Suprapubic skin (tissue), 3 donors: ENCODE results near the gene ABCF2.

Experiments used
- EP300 ChIP-seq: sonication (generic); formaldehyde crosslinking; IDR thresholded peaks from one replicate; pipeline ENCODE4 v1.6.1; 2017; ENCODE audit warnings: antibody characterized with exemption
- POLR2A ChIP-seq, 2 donors: fragments of 450-650 bp; IDR thresholded peaks; one replicate each; pipeline ENCODE4 v1.6.1; 2017; ENCODE audit warnings: antibody characterized with exemption in 2 of 2, mild to moderate bottlenecking in 2 of 2, moderate library complexity in 2 of 2
- TF ChIP-seq, protein P1 (sequence below), 2 donors: fragments of 200-600 bp in 1 of 2; fragments of 450-650 bp in 1 of 2; sonication (generic) in 1 of 2; IDR thresholded peaks; one replicate each; pipeline ENCODE4 v1.5.1; 2016 to 2019; ENCODE audit warnings: antibody characterized with exemption in 2 of 2, mild to moderate bottlenecking in 1 of 2, moderate library complexity in 1 of 2

DNA sequence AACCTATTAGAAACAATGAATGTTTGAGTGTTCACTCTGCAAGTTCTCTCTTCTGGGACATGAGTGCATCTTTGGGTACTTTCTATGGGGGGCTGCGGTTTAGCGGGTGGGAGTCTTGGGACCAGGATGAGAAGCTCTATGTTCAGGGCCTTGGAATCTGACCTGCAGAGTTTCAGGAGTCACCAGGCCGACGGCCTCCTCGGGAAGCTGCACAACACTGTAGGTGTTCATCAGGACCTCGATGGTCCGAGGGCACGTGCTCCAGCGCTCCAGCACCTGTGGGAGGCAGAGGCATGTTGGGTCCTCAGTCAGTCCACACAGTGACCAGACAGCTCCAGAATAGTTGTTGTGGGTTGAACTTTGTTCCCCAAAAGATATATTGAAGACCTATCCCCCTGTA, 50.6 kb downstream of the ABCF2 start:
- TF ChIP-seq POLR2A (IDR thresholded peaks at IDR 0.05) (no peak), EP300 (no peak)
- TF ChIP-seq, protein P1, sequence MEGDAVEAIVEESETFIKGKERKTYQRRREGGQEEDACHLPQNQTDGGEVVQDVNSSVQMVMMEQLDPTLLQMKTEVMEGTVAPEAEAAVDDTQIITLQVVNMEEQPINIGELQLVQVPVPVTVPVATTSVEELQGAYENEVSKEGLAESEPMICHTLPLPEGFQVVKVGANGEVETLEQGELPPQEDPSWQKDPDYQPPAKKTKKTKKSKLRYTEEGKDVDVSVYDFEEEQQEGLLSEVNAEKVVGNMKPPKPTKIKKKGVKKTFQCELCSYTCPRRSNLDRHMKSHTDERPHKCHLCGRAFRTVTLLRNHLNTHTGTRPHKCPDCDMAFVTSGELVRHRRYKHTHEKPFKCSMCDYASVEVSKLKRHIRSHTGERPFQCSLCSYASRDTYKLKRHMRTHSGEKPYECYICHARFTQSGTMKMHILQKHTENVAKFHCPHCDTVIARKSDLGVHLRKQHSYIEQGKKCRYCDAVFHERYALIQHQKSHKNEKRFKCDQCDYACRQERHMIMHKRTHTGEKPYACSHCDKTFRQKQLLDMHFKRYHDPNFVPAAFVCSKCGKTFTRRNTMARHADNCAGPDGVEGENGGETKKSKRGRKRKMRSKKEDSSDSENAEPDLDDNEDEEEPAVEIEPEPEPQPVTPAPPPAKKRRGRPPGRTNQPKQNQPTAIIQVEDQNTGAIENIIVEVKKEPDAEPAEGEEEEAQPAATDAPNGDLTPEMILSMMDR (IDR thresholded peaks at IDR 0.05) = no peak
